GM18505 (cell line): ENCODE results near the gene MPZ.
"Not testable (repeated sequence)": the region's sequence is repeated elsewhere in the genome, so short reads cannot be mapped to it uniquely, and the experiment has no call there.

ENCODE experiments used
- ATAC-seq: cut with Tn5 transposase; IDR thresholded peaks from one replicate; pipeline ENCODE4 v1.9.1; 2021; ENCODE audit not compliant: unreplicated experiment
- POLR2A ChIP-seq: IDR thresholded peaks from 4 replicates; pipeline ENCODE4 v1.6.1; 2011; ENCODE audit warnings: borderline replicate concordance; ENCODE audit not compliant: insufficient read depth, insufficient read length; ENCODE audit errors: extremely low read depth

MPZ gene

DNA sequence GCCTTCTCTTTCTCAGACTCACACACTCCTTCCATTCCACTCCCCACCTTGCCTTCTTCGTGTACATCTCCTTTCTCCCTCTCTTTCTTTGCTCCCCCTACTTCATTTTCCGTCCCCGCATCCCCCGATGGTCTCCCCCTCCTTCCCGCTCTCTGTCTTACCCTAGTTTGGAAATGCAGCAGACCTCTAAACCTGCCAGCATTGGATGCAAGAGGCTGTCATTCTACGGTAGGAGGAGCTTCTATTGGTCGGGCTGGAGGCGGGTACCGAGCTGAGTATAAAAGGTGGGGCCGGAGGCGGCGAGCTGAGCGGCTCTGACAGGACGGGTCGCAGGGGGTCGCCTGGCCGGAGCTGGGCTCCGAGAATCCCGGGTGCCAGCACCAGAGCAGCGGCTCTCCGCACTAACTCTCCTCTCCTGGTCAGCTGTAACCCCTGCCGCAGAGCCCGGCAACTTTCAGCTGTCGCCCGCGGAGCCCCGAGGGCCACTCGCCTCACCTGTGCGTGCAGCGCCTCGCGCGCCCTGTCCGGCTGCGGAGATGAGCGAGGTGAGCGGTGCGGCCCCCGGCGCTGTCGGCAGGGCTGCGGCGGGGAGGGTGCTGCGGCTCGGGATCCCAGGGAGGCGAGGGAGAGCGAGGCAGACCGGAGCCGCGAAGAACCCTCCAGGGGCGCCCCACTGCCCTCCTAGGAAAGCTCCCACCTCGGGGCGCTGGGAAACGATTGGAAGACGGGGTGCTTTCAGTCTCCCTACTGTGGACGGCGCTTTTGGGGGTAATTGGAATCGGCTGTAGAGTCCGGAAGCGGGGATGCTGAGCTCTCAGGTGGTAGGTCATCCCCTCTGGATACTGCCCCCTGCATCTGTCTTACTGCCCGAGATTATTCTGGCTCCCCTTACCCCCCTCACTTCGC is 51.1 kb downstream of the MPZ start, which contains the start of gene PCP4L1:
PCP4L1 (plus strand) TSS at position 307 of the 906 bp plus-strand sequence; CDS start at position 537, 230 bp downstream.
- no peak for TF ChIP-seq POLR2A
- ATAC-seq, result peak; percentile 54

DNA sequence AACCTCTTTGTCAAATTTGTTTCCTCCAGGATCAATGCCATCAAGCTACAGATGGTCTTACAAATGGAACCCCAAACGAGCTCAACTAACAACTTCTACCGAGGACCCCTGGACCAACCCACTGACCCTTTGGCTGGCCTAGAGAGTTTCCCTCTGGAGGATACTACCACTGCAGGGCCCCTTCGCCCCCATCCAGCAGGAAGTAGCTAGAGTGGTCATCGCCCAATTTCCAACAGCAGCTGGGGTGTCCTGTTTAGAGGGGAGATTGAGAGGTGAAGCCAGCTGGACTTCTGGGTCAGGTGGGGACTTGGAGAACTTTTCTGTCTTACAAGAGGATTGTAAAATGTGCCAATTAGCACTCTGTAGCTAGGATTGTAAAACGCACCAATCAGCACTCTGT is 52.7 kb downstream of the MPZ start:
- not testable (repeated sequence) for ATAC-seq

DNA sequence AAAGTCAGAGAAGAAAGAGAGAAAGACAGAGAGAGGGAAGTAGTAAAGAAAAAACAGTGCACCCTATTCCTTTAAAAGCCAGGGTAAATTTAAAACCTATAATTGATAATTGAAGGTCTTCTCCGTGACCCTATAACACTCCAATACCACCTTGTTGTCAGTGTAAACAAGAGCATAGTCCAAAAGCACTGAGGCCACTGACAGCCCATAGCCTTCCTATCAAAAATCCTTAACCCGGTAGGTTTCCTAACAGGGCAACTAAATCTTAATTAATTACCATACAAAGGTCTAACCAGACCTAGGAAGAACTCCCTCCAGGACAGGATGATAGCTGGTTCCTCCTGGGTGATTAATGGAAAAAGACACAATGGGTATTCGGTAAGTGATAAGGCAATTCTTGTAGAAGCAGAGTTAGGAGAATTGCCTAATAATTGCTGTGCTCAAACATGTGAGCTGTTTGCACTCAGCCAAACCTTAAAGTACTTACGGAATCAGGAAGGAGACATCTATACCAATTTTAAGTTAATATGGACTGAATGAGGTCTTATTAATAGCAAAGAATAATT is 53.7 kb downstream of the MPZ start:
- not testable (repeated sequence) for ATAC-seq

DNA sequence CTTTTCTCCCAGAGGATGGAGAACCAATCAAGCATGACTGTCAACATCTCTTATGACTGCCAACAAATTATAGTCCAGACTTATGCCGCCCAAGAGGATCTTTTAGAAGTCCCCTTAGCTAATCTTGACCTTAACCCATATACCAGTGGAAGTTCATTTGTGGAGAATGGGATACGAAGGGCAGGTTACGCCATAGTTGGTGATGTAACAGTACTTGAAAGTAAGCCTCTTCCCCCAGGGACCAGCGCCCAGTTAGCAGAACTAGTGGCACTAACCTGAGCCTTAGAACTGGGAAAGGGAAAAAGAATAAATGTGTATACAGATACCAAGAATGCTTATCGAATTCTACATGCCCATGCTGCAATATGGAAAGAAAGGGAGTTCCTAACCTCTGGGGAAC is 54.5 kb downstream of the MPZ start:
- not testable (repeated sequence) for ATAC-seq
